Activated gamma-delta T cell (primary cell): Measurements from ENCODE around the gene TOB2.

Source experiments
- DNase-seq: peaks from one replicate; lab custom pipeline; 2025; lab: John Stamatoyannopoulos, UW

TOB2 gene

DNA sequence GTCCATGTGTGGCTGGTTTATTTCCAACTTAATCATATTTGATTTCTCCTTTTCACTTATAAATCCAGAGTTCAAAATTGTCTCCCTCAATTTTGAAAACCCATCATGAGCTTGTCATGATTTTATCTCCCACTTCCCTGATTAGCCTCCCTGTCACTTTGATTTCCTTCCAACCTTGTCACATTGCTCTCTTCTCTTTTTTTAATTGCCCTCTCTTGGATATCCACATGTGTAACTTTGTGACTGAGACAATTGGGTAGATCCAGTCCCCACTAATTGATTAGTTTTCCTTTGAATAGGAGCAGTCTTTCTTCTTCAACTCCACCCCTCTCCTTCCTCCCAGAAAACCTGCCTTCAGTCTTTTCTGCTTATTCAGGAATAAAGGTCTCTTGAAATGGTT, 62.5 kb downstream of the TOB2 start:
- no peak for DNase-seq
